ENCODE measurements around the gene KIF9. TPM values are rescaled to one million over a fixed set of nuclear protein-coding genes. Genes with fewer than 3 reads are reported as not detected.

KIF9 gene
- total and polyA plus RNA-seq, 2 of the 8 experiments (the other 6 are each of a cell fraction or from before 2014, with no cell fraction given), result 5.0 to 8.0 TPM

- no peak for TF ChIP-seq CHD7 (IDR thresholded peaks at IDR 0.05; ENCODE audit: insufficient replicate concordance, low read length)
- TF ChIP-seq EP300 (IDR thresholded peaks at IDR 0.05; ENCODE audit: borderline replicate concordance in 1 of 2, low read depth in 2 of 2, low read length in 2 of 2), result no peak
- TF ChIP-seq NRF1 (IDR thresholded peaks at IDR 0.05; ENCODE audit: low read depth, low read length), result no peak
- no peak for TF ChIP-seq ATF2 (IDR thresholded peaks at IDR 0.05; ENCODE audit: low read length)
- TF ChIP-seq SIX5 (IDR thresholded peaks at IDR 0.05; ENCODE audit: low read depth, low read length), result no peak
Measured at GRCh38 chr3:47288966-47289910, 6.6 kb upstream of the KIF9 start (continued).
